Stimulated activated CD4-positive, alpha-beta T cell treated with anti-CD3 and anti-CD28 coated beads, TNF-alpha, amount 100 ng/mL, for 1 hour (primary cell): Measurements from ENCODE around the gene DTL.
"Not testable (repeated sequence)": the region's sequence is repeated elsewhere in the genome, so short reads cannot be mapped to it uniquely, and the experiment has no call there.

Experiments
- DNase-seq, 3 donors: peaks; one replicate each; pipeline ENCODE4 v3.0.0-alpha.2; 2020; ENCODE audit warnings: low read depth in 3 of 3, low spot score in 1 of 3

DTL gene

GRCh38 chr1:212035123-212035834 is at the start of gene DTL, which contains the start of gene INTS7:
TSS of gene DTL (plus strand) at chr1:212035748. CDS start at chr1:212035891, 143 bp downstream.
TSS of gene INTS7 (minus strand) at chr1:212035557. CDS start at chr1:212035437, 120 bp downstream.
- DNase-seq = peak; percentile 92 to 96 (median 96)

GRCh38 chr1:211986628-211987254 is 48.8 kb upstream of the DTL start:
- no peak for DNase-seq

- no peak for DNase-seq
Observed at GRCh38 chr1:211991695-211992094, 43.9 kb upstream of the DTL start.

- not testable (repeated sequence) for DNase-seq
Observed at GRCh38 chr1:211997426-211997825, 38.1 kb upstream of the DTL start.

DNA sequence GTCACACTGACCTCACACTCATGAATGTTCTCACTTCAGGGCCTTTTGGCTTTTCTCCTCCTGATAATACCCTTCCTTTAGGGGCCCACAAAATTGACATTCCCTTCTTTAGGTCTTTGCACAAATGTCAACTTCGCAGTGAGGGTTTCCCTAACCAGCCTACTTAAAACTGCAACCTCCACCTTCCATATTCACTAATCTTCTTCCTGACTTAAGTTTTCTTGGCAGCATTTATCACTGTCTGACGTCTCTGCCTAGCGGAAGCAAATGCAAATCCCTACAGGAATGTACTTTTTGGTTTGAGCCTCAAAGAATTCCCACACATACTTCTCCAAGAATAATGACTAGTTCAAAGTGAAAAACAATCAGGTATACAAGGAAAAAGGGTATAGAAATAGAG is 33.0 kb upstream of the DTL start:
- DNase-seq = no peak

- DNase-seq = no peak
Observed at GRCh38 chr1:212004895-212005608, 30.5 kb upstream of the DTL start.

GRCh38 chr1:212007178-212007577 is 28.4 kb upstream of the DTL start:
- no peak for DNase-seq

GRCh38 chr1:212007886-212008285 is 27.7 kb upstream of the DTL start:
- no peak for DNase-seq

GRCh38 chr1:212009561-212009960 is 26.0 kb upstream of the DTL start:
- DNase-seq = no peak

- no peak for DNase-seq
Observed at GRCh38 chr1:212010004-212010403, 25.5 kb upstream of the DTL start.

DNA sequence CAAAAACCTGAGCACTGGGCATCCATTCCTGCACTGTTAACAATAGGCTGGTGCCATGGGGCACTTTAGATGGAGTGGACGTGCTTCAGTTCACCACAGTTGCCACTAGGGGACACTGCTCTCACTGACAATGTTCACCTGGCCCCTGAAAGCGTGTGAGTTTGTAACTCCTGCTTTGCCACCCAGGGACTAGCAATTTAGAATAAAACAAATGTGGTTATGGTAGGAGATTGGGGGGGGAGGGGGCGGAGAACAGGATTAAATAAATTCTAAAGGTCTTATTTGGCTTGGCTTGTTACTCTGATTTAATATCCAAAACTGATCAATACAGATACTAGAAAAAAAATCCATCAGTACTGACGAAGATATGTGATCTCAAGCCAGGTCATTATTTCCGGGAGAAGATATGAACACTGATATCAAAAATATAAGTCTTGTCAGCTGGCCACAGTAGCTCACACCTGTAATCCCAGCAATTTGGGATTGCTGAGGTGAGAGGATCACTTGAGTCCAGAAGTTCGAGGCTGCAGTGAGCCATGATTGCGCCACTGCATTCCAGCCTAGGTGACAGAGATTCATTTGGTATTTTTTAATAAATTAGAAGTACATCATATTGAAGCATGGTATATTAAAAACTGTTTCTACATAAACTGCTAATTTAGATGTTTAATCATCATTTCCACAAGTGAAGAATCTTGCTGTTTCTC is 23.4 kb upstream of the DTL start:
- peak in 2 of 3 donors; percentile 12 to 37 for DNase-seq

DNA sequence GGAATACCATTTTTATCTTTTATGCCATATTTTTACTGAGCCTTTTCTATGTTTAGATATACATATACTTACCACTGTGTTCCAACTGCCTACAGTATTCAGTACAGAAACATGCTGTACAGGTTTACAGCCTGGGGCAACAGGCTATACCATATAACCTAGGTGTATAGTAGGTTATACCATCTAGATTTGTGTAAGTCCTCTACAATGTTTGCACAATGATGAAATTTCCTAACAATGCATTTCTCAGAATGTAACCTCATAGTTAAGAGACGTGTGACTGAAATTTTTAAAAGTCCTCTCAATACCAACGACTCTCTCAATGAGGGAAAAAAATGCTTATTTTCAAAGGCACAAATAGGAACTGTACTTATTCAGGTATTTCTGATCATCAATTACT is 21.9 kb upstream of the DTL start:
- no peak for DNase-seq

DNA sequence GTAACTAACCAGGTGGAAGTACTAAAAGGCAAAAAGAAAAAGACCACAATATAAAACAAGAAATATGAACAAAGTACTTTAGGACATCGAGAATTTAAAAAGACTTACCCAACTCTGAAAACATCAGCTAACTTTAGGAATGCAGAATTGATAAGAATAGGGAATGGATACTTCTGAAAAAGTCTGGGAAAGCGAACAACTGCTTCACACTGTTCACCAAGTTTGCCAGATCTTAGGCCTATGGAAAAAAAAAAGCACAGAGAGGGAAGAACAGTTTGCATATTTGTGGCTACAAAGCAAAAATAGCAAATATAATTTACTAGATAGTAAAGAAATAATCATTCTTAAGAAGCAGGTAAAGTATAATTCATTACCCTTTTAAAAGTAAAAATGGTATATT is 14.6 kb upstream of the DTL start:
- no peak for DNase-seq

DNA sequence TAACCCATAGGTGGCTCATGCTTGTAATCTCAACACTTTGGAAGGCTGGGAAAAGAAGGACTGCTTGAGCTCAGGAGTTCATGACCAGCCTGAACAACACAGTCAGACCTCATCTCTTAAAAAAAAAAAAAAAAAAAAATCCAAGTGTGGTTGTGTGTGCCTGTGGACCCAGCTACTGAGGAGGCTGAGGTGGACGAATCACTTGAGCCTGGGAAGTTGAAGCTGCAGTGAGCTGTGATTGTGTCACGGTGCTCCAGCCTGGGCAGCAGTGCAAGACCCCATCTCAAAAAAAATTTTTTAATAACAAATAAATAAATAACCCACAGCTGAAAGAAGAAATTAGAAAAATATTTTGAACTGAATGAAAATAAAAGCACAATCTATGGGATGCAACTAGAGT is 14.0 kb upstream of the DTL start:
- no peak for DNase-seq

- not testable (repeated sequence) for DNase-seq
Observed at GRCh38 chr1:212022908-212023307, 12.6 kb upstream of the DTL start.

GRCh38 chr1:212024469-212025149 is 10.9 kb upstream of the DTL start:
- DNase-seq = no peak

DNA sequence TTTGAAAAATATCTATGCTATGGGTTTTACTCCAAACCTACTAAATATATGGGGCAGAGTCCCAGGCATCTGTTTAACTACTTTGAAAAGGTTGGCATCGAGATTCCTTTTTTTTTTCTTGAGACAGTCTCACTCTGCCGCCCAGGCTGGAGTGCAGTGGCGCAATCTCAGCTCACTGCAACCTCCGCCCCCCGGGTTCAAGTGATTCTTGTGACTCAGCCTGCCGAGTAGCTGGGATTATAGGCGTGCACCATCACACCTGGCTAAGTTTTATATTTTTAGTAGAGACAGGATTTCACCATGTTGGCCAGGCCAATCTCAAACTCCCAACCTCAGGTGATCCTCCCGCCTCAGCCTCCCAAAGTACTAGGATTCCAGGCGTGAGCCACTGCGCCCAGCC is 7.8 kb upstream of the DTL start:
- not testable (repeated sequence) for DNase-seq

DNA sequence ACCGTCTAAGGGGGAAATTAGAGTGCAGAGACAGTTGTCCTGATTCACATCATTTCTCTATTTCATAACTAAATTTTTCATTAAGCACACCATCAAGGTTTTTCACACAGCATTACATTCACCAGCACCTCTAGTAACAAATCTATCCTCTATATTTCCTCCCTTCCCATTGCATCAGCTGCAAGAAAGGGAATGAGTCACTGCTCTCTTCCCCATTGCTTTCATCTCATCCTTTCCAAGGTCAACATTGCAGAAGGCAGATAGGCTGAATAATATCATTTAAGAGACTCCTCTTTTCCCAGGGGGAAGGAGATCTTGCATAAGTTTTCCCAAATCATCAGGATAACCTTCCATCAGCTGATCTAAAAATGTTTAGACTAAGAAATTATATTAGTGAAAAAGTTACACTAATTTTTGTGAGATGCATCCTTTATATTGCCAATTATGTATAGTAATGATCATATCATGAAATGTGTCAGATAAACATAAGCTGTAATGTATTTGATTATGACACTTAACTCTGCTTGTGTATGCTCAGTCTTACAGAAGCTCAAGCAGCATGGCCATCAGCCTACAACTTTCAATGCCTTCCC is 4.5 kb upstream of the DTL start:
- no peak for DNase-seq

- DNase-seq = no peak
Observed at GRCh38 chr1:212034516-212035122, 929 bp upstream of the DTL start.
